Measurements from ENCODE around the gene CDK2AP2.

Gene CDK2AP2

DNA sequence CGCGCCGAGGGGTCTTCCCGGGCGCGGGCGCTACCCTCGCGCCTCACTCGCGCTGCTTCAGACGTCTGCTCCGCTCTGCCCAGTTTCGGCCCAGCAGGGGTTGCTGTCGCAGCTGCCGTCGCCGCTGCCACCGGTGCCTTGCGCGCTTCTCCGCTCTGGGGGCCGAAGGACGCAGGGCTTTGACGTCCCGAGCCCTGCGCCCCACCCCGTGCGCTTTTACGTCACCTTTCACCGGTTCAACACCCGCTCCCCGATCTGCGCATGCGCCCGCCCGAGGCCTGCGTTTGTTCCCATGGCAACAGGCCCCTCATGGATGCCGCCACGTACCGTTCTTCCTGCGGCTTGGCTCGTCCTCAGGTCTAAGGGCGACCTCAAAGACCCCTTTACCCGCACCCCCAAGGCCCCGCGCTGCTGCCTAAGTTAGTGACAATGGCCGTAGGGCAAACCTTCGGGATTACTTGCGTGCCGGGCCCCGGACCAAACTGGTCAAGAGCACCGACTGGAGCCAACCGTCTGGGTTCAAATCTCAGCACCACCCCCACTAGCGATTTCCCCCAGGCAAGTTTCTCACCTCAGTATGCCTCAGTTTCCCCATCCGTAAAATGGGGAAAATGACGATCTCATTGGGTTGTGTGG, 642 bp upstream of the CDK2AP2 start:
- Histone ChIP-seq H3K27me3 (ENCODE audit: low read length) (no peaks in the 10 kb centered on the region), H3K4me2 (ENCODE audit: low read depth, low read length, poor library complexity, severe bottlenecking) (peak overlapping the region; percentile 89), H4K20me1 (ENCODE audit: low read depth, low read length) (no peaks in the 10 kb centered on the region; the same call in 1 of the 2 replicates), H2AFZ (ENCODE audit: low read depth, low read length, severe bottlenecking) (peak overlapping the region; percentile 71), H3K36me3 (ENCODE audit: low read length) (no peaks in the 10 kb centered on the region), H3K9me2 (replicated peaks; ENCODE audit: insufficient read depth, low read length) (no peaks in the 10 kb centered on the region), H3K9me3 (ENCODE audit: insufficient read depth, low read length) (no peaks in the 10 kb centered on the region), H3F3A (ENCODE audit: insufficient read depth) (peaks cover 13% of the 10 kb centered on the region), H3K9ac (ENCODE audit: low read length) (peak overlapping the region; percentile 65), H3K79me2 (ENCODE audit: insufficient read depth, low read length) (peaks cover 20% of the 10 kb centered on the region; the same call in 1 of the 2 replicates), H3K27ac (ENCODE audit: low read depth, low read length) (peak overlapping the region; percentile 68), H3K4me3 (ENCODE audit: insufficient read depth, low read length, poor library complexity, severe bottlenecking) (peak overlapping the region; percentile 69)
- TF ChIP-seq, protein P1, sequence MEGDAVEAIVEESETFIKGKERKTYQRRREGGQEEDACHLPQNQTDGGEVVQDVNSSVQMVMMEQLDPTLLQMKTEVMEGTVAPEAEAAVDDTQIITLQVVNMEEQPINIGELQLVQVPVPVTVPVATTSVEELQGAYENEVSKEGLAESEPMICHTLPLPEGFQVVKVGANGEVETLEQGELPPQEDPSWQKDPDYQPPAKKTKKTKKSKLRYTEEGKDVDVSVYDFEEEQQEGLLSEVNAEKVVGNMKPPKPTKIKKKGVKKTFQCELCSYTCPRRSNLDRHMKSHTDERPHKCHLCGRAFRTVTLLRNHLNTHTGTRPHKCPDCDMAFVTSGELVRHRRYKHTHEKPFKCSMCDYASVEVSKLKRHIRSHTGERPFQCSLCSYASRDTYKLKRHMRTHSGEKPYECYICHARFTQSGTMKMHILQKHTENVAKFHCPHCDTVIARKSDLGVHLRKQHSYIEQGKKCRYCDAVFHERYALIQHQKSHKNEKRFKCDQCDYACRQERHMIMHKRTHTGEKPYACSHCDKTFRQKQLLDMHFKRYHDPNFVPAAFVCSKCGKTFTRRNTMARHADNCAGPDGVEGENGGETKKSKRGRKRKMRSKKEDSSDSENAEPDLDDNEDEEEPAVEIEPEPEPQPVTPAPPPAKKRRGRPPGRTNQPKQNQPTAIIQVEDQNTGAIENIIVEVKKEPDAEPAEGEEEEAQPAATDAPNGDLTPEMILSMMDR (IDR thresholded peaks at IDR 0.05; ENCODE audit: insufficient read depth, low read length, poor library complexity, severe bottlenecking) = no peak
- no peak for TF ChIP-seq EZH2phosphoT487 (conservative IDR thresholded peaks at IDR 0.05; ENCODE audit: low read length)

DNA sequence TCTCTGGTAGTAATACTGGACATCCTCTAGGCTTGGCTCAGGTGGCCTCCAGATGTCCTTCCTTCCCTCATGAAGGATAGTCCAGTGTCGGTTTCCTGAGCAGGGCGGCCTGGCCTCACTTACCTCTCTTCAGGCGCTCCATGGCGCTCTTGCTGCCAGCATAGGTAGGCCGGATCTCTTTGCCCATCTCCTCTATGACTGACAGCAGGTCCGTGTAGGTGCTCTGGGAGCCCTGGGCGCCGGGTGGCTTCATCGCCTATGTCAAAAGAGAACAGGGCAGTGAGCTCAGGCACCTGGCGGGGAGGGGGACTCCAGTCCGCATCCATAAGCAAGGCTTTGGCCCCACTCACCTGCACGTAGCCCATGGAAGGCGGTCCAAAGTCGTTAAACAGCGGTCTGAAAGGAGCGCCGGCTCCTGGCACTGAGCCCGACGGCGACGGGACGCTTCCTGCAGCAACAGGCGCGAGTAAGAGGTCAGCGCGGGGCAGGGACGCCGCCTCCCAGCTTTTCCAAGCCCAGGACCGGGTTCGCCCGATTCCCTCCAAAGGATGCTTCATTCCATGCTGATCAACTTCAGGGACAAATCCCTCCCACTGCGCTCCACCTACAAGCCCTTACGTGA, 609 bp downstream of the CDK2AP2 start:
- TF ChIP-seq, protein P1 (IDR thresholded peaks at IDR 0.05; ENCODE audit: insufficient read depth, low read length, poor library complexity, severe bottlenecking) = no peak
- no peak for TF ChIP-seq EZH2phosphoT487 (conservative IDR thresholded peaks at IDR 0.05; ENCODE audit: low read length)
- Histone ChIP-seq H3F3A (ENCODE audit: insufficient read depth) (peaks cover 13% of the 10 kb centered on the region), H3K27ac (ENCODE audit: low read depth, low read length) (peak overlapping the region; percentile 87), H2AFZ (ENCODE audit: low read depth, low read length, severe bottlenecking) (no peak overlapping the region), H3K4me3 (ENCODE audit: insufficient read depth, low read length, poor library complexity, severe bottlenecking) (peak overlapping the region; percentile 71), H3K79me2 (ENCODE audit: insufficient read depth, low read length) (peaks cover 24% of the 10 kb centered on the region), H3K9me3 (ENCODE audit: insufficient read depth, low read length) (no peaks in the 10 kb centered on the region), H3K9ac (ENCODE audit: low read length) (peak overlapping the region; percentile 98), H3K36me3 (ENCODE audit: low read length) (no peaks in the 10 kb centered on the region), H3K4me2 (ENCODE audit: low read depth, low read length, poor library complexity, severe bottlenecking) (peak overlapping the region; percentile 76), H3K27me3 (ENCODE audit: low read length) (no peaks in the 10 kb centered on the region), H3K9me2 (replicated peaks; ENCODE audit: insufficient read depth, low read length) (no peaks in the 10 kb centered on the region), H4K20me1 (ENCODE audit: low read depth, low read length) (no peaks in the 10 kb centered on the region; the same call in 1 of the 2 replicates)

DNA sequence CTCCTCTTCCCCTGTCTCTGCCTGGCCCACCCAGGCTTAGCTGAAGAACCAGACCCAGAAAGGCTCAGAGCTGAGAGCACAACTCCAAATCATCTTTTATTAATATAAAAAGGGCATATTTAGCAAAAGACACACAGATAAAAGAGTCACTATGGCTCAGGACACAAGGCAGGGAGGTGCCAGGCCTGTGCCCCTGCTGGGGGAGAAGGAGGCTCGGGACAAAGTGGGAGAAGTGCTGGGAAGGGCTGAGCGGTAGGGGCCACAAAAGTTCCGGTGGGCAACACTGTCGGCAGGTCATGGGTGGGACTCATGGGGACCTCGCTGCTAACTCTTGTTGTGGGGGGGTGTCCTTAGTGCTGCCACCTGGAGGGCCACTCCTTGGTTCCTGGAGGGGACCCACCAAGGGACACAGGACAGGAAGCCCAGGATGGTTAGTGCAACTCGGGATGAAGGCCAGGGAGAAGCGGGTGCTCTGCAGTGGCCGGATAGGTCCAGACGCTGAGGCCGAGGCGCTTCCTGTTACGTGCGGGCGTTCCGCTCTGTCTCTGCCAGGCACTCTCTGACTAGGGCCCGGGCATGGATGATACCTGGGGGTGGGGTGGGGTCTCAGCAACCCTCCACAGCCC, 1.4 kb downstream of the CDK2AP2 start:
- Histone ChIP-seq H3K9ac (ENCODE audit: low read length) (peak overlapping the region; percentile 98), H3K4me2 (ENCODE audit: low read depth, low read length, poor library complexity, severe bottlenecking) (peak overlapping the region; percentile 76), H3K27me3 (ENCODE audit: low read length) (no peaks in the 10 kb centered on the region), H2AFZ (ENCODE audit: low read depth, low read length, severe bottlenecking) (no peak overlapping the region), H3K27ac (ENCODE audit: low read depth, low read length) (peak overlapping the region; percentile 87), H3K9me2 (replicated peaks; ENCODE audit: insufficient read depth, low read length) (no peaks in the 10 kb centered on the region), H3K36me3 (ENCODE audit: low read length) (no peaks in the 10 kb centered on the region), H3K9me3 (ENCODE audit: insufficient read depth, low read length) (no peaks in the 10 kb centered on the region), H3K4me3 (ENCODE audit: insufficient read depth, low read length, poor library complexity, severe bottlenecking) (peak overlapping the region; percentile 71), H4K20me1 (ENCODE audit: low read depth, low read length) (no peaks in the 10 kb centered on the region; the same call in 1 of the 2 replicates), H3K79me2 (ENCODE audit: insufficient read depth, low read length) (peaks cover 24% of the 10 kb centered on the region), H3F3A (ENCODE audit: insufficient read depth) (peaks cover 13% of the 10 kb centered on the region)
- no peak for TF ChIP-seq EZH2phosphoT487 (conservative IDR thresholded peaks at IDR 0.05; ENCODE audit: low read length)
- TF ChIP-seq, protein P1 (IDR thresholded peaks at IDR 0.05; ENCODE audit: insufficient read depth, low read length, poor library complexity, severe bottlenecking) = no peak
